ENCODE results near the gene TDRD6.

DNA sequence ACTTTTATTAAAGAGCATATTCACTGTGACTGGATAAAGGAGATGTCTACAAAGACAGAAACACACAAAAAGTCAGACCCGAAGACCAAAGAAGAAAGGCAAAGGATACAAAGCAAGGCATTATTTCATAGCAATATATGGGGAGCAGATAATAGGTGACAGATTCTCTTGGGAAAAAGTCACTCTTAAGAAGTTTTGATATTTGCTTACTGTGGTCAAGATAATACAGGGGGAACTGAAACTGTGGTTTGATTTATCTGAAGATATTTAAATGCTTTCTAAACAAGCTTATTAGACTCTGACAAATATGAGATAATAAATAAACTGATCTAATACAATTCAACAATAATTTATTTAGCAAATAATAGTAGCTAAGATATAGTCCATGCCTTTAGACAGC is 49.8 kb upstream of the TDRD6 start:
- TF ChIP-seq, protein P1, sequence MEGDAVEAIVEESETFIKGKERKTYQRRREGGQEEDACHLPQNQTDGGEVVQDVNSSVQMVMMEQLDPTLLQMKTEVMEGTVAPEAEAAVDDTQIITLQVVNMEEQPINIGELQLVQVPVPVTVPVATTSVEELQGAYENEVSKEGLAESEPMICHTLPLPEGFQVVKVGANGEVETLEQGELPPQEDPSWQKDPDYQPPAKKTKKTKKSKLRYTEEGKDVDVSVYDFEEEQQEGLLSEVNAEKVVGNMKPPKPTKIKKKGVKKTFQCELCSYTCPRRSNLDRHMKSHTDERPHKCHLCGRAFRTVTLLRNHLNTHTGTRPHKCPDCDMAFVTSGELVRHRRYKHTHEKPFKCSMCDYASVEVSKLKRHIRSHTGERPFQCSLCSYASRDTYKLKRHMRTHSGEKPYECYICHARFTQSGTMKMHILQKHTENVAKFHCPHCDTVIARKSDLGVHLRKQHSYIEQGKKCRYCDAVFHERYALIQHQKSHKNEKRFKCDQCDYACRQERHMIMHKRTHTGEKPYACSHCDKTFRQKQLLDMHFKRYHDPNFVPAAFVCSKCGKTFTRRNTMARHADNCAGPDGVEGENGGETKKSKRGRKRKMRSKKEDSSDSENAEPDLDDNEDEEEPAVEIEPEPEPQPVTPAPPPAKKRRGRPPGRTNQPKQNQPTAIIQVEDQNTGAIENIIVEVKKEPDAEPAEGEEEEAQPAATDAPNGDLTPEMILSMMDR (IDR thresholded peaks at IDR 0.05; ENCODE audit: insufficient read depth, low read depth, low read length), result no peak
- TF ChIP-seq EZH2 (IDR thresholded peaks at IDR 0.05; ENCODE audit: insufficient read depth, low read length), result no peak
